Peyer's patch (tissue), 4 donors: ENCODE data around the gene HES7. TPM values are rescaled to one million over a fixed set of nuclear protein-coding genes. Genes with fewer than 3 reads are reported as not detected.

Source experiments
- DNase-seq, 3 donors: peaks; one replicate each; pipeline ENCODE4 v3.0.0-alpha.2; 2017 to 2019
- H3K27ac ChIP-seq, 4 donors: fragments of 200-600 bp; sonication (generic); one replicate each; pipeline ENCODE4 v1.5.1; 2016 to 2019
- H3K27me3 ChIP-seq, 2 donors: fragments of 200-600 bp; sonication (generic); one replicate each; pipeline ENCODE4 v1.5.1; 2019
- H3K36me3 ChIP-seq, 3 donors: fragments of 200-600 bp; sonication (generic); one replicate each; pipeline ENCODE4 v1.5.1; 2016 to 2019
- H3K4me1 ChIP-seq, 4 donors: fragments of 200-600 bp; sonication (generic); one replicate each; pipeline ENCODE4 v1.5.1; 2016 to 2019
- H3K4me3 ChIP-seq, 4 donors: fragments of 200-600 bp; sonication (generic); 1 replicate in 3 of 4; 2 replicates in 1 of 4; pipeline ENCODE4 v1.5.1; 2016 to 2019; ENCODE audit warnings: mild to moderate bottlenecking in 1 of 4
- H3K9me3 ChIP-seq, 4 donors: fragments of 200-600 bp; sonication (generic); one replicate each; pipeline ENCODE4 v1.5.1; 2016 to 2019; ENCODE audit warnings: mild to moderate bottlenecking in 1 of 4
- CTCF ChIP-seq, 6 experiments: fragments of 450-650 bp in 4 of 6; fragments of 200-600 bp in 2 of 6; sonication (generic) in 1 of 6; IDR thresholded peaks; one replicate each; pipeline ENCODE4 v1.5.1; 2017 to 2019; ENCODE audit warnings: antibody characterized with exemption in 6 of 6, mild to moderate bottlenecking in 3 of 6, moderate library complexity in 1 of 6
- POLR2A ChIP-seq, 2 donors: fragments of 450-650 bp; IDR thresholded peaks; one replicate each; pipeline ENCODE4 v1.5.1; 2017; ENCODE audit warnings: antibody characterized with exemption in 2 of 2, mild to moderate bottlenecking in 2 of 2, moderate library complexity in 2 of 2
- total RNA-seq, 4 donors: library from RNA; depleted of rRNA; stranded (reverse); fragments of >200 nt; gene quantifications; one replicate each; pipeline ENCODE4 v1.1.0, GENCODE V29; 2016

Gene HES7
- total RNA-seq, 4 donors from 2014 or later, result not detected

GRCh38 chr17:8160741-8161221 lies 36.9 kb upstream of the HES7 start:
- H3K9me3 ChIP-seq, result no peaks in the 10 kb centered on the region
- DNase-seq, result no peak
- no peaks in the 10 kb centered on the region for H3K27me3 ChIP-seq
- H3K4me1 ChIP-seq, result peaks cover 9 to 58% (median 20%) of the 10 kb centered on the region in 4 donors
- peaks cover 0 to 22% (median 0%) of the 10 kb centered on the region in 3 donors for H3K36me3 ChIP-seq
- peak overlapping the region; percentile 58 to 100 (median 100) for H3K27ac ChIP-seq
- TF ChIP-seq POLR2A (IDR thresholded peaks at IDR 0.05) (no peak), CTCF (IDR thresholded peaks at IDR 0.05) (no peak)
- H3K4me3 ChIP-seq, result no peak overlapping the region

- TF ChIP-seq POLR2A (IDR thresholded peaks at IDR 0.05) (no peak), CTCF (IDR thresholded peaks at IDR 0.05) (no peak)
- Histone ChIP-seq H3K9me3 (no peaks in the 10 kb centered on the region), H3K4me3 (no peak overlapping the region), H3K36me3 (peaks cover 0 to 22% (median 0%) of the 10 kb centered on the region in 3 donors), H3K4me1 (peaks cover 9 to 58% (median 20%) of the 10 kb centered on the region in 4 donors), H3K27ac (peak overlapping the region; percentile 8 to 100 (median 78)), H3K27me3 (no peaks in the 10 kb centered on the region)
- DNase-seq, result no peak
Measured at GRCh38 chr17:8160224-8160577, 36.3 kb upstream of the HES7 start.

- Histone ChIP-seq H3K4me3 (no peak overlapping the region), H3K27ac (peak overlapping the region; percentile 61 to 99 (median 88)), H3K9me3 (no peaks in the 10 kb centered on the region), H3K27me3 (no peaks in the 10 kb centered on the region), H3K36me3 (peaks cover 0 to 22% (median 0%) of the 10 kb centered on the region in 3 donors), H3K4me1 (peaks cover 9 to 55% (median 21%) of the 10 kb centered on the region in 4 donors)
- no peak for TF ChIP-seq POLR2A (IDR thresholded peaks at IDR 0.05)
- TF ChIP-seq CTCF (IDR thresholded peaks at IDR 0.05), result no peak
- peak in 1 of 3 donors; percentile 43 for DNase-seq
Measured at GRCh38 chr17:8159459-8160223, 35.7 kb upstream of the HES7 start.

- Histone ChIP-seq H3K4me3 (no peak overlapping the region), H3K4me1 (peaks cover 5 to 48% (median 23%) of the 10 kb centered on the region in 4 donors), H3K27me3 (no peaks in the 10 kb centered on the region), H3K27ac (peak overlapping the region; percentile 61 to 99 (median 88)), H3K36me3 (peaks cover 0 to 22% (median 0%) of the 10 kb centered on the region in 3 donors), H3K9me3 (no peaks in the 10 kb centered on the region)
- DNase-seq, result no peak
- TF ChIP-seq CTCF (IDR thresholded peaks at IDR 0.05), result no peak
- TF ChIP-seq POLR2A (IDR thresholded peaks at IDR 0.05), result no peak
Measured at GRCh38 chr17:8159032-8159400, 35.1 kb upstream of the HES7 start.

DNA sequence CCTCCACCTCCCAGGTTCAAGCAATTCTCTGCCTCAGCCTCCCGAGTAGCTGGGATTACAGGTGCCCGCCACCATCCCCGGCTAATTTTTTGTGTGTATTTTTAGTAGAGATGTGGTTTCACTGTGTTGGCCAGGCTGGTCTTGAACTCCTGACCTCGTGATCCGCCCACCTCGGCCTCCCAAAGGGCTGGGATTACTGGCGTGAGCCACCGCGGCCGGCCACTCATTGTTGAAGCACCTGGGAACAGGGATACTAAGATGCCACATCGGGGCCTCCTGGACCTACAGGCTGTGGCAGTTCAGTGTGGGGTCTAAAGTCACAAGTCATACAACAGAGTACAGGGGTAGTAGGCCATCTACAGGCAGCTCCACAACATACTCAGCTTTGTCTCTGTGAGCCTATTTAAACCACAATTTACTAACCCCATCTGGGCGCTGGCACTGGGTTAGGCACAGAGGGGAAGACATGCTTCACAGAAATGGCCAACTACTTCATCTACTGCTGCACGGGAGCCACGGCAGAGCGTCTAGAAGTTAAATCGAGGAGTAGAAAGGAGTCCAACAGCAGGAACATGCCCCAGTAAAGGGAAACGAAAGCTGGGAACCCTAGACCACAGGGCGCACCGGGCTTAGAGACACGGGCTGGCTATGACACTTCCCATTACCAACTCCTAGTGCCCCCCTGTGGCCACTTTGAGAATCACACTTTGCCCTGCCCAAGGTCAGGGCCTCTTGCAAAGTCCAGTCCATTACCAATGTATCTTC lies 34.5 kb upstream of the HES7 start:
- peak; percentile 95 to 98 (median 95) for DNase-seq
- peaks cover 0 to 22% (median 0%) of the 10 kb centered on the region in 3 donors for H3K36me3 ChIP-seq
- H3K27ac ChIP-seq, result peak overlapping the region; percentile 84 to 99 (median 95)
- H3K9me3 ChIP-seq, result no peaks in the 10 kb centered on the region
- no peaks in the 10 kb centered on the region for H3K27me3 ChIP-seq
- H3K4me1 ChIP-seq, result peaks cover 3 to 44% (median 23%) of the 10 kb centered on the region in 4 donors
- H3K4me3 ChIP-seq, result no peak overlapping the region
- TF ChIP-seq POLR2A (IDR thresholded peaks at IDR 0.05) (peak; percentile 28 to 40), CTCF (IDR thresholded peaks at IDR 0.05) (peak; percentile 92 to 99 (median 98))
